ENCODE measurements around the gene APOO.

The APOO gene

GRCh38 chrX:23907498-23908218, at the start of gene APOO, which contains the start of gene CXorf58:
TSS of gene APOO (minus strand) at chrX:23907938. CDS start at chrX:23907702, 236 bp downstream.
TSS of gene CXorf58 (plus strand) at chrX:23908006. CDS start at chrX:23910303, 2,297 bp downstream.
- peak; percentile 70 to 80 for DNase-seq (ENCODE audit: extremely low read depth in 1 of 2, low read depth in 1 of 2)

GRCh38 chrX:23954396-23954795, 46.7 kb upstream of the APOO start:
- DNase-seq (ENCODE audit: extremely low read depth in 1 of 2, low read depth in 1 of 2), result no peak

- no peak for DNase-seq (ENCODE audit: extremely low read depth in 1 of 2, low read depth in 1 of 2)
Measured at GRCh38 chrX:23953908-23954269, 46.2 kb upstream of the APOO start.

- no peak for DNase-seq (ENCODE audit: extremely low read depth in 1 of 2, low read depth in 1 of 2)
Measured at GRCh38 chrX:23952984-23953907, 45.5 kb upstream of the APOO start.

GRCh38 chrX:23952391-23952790, 44.7 kb upstream of the APOO start:
- no peak for DNase-seq (ENCODE audit: extremely low read depth in 1 of 2, low read depth in 1 of 2)

- no peak for DNase-seq (ENCODE audit: extremely low read depth in 1 of 2, low read depth in 1 of 2)
Measured at GRCh38 chrX:23945206-23945605, 37.5 kb upstream of the APOO start.

- DNase-seq (ENCODE audit: extremely low read depth in 1 of 2, low read depth in 1 of 2), result no peak
Measured at GRCh38 chrX:23944234-23944633, 36.5 kb upstream of the APOO start.

GRCh38 chrX:23939203-23939602, 31.5 kb upstream of the APOO start:
- DNase-seq (ENCODE audit: extremely low read depth in 1 of 2, low read depth in 1 of 2), result no peak

- DNase-seq (ENCODE audit: extremely low read depth in 1 of 2, low read depth in 1 of 2), result no peak
Measured at GRCh38 chrX:23938690-23939089, 31.0 kb upstream of the APOO start.

GRCh38 chrX:23937100-23937499, 29.4 kb upstream of the APOO start:
- DNase-seq (ENCODE audit: extremely low read depth in 1 of 2, low read depth in 1 of 2), result no peak

GRCh38 chrX:23936180-23936579, 28.4 kb upstream of the APOO start:
- DNase-seq (ENCODE audit: extremely low read depth in 1 of 2, low read depth in 1 of 2), result no peak

- no peak for DNase-seq (ENCODE audit: extremely low read depth in 1 of 2, low read depth in 1 of 2)
Measured at GRCh38 chrX:23935106-23935505, 27.4 kb upstream of the APOO start.

GRCh38 chrX:23932046-23932445, 24.3 kb upstream of the APOO start:
- no peak for DNase-seq (ENCODE audit: extremely low read depth in 1 of 2, low read depth in 1 of 2)

- DNase-seq (ENCODE audit: extremely low read depth in 1 of 2, low read depth in 1 of 2), result no peak
Measured at GRCh38 chrX:23930894-23931604, 23.3 kb upstream of the APOO start.

GRCh38 chrX:23926015-23926414, 18.3 kb upstream of the APOO start:
- no peak for DNase-seq (ENCODE audit: extremely low read depth in 1 of 2, low read depth in 1 of 2)

- no peak for DNase-seq (ENCODE audit: extremely low read depth in 1 of 2, low read depth in 1 of 2)
Measured at GRCh38 chrX:23919706-23920320, 12.1 kb upstream of the APOO start.

- no peak for DNase-seq (ENCODE audit: extremely low read depth in 1 of 2, low read depth in 1 of 2)
Measured at GRCh38 chrX:23919148-23919547, 11.4 kb upstream of the APOO start.

- DNase-seq (ENCODE audit: extremely low read depth in 1 of 2, low read depth in 1 of 2), result no peak
Measured at GRCh38 chrX:23911126-23911835, 3.5 kb upstream of the APOO start.

- DNase-seq (ENCODE audit: extremely low read depth in 1 of 2, low read depth in 1 of 2), result no peak
Measured at GRCh38 chrX:23908219-23909004, 674 bp upstream of the APOO start.

GRCh38 chrX:23907111-23907497, 634 bp downstream of the APOO start:
- DNase-seq (ENCODE audit: extremely low read depth in 1 of 2, low read depth in 1 of 2), result no peak

Data from activated CD8-positive, alpha-beta memory T cell treated with anti-CD3 and anti-CD28 coated beads for 1 hour (primary cell).